SK-N-SH treated with all-trans-retinoic acid at 6 μM for 48 hours (cell line): ENCODE results near the gene RNF157.

Experiments used
- CSDC2 ChIP-seq: fragments of 250-450 bp; sonication (Bioruptor Pico); IDR thresholded peaks from 2 replicates; pipeline ENCODE4 v1.5.0; 2020; ENCODE audit warnings: mild to moderate bottlenecking, moderate library complexity
- PATZ1 ChIP-seq: fragments of 250-450 bp; sonication (Bioruptor Pico); IDR thresholded peaks from 2 replicates; pipeline ENCODE4 v1.8.0; 2020; ENCODE audit warnings: mild to moderate bottlenecking, moderate library complexity, borderline replicate concordance
- RARB ChIP-seq: fragments of 250-450 bp; sonication (Bioruptor Pico); IDR thresholded peaks from 2 replicates; pipeline ENCODE4 v1.8.0; 2021; ENCODE audit warnings: mild to moderate bottlenecking, moderate library complexity

GRCh38 chr17:76124582-76125390, 115.5 kb downstream of the RNF157 start:
- TF ChIP-seq RARB, result no peak
- no peak for TF ChIP-seq PATZ1
- TF ChIP-seq CSDC2 (CRISPR knock-in tag), result no peak
